HEK293 (cell line): Measurements from ENCODE around the gene VSIR.

Experiments
- CTCF ChIA-PET: fragments of 350-600 bp; formaldehyde crosslinking; extraction: SDS; loops from one replicate; lab custom pipeline; 2021; ENCODE audit warnings: antibody characterized with exemption; lab: Yijun Ruan, JAX
- POLR2A ChIA-PET: fragments of 300-600 bp; formaldehyde crosslinking; extraction: SDS; loops from one replicate; lab custom pipeline; 2020; ENCODE audit warnings: antibody characterized with exemption, inconsistent platforms; lab: Yijun Ruan, JAX
- H3K27ac ChIP-seq: fragments of 200-500 bp; sonication (Bioruptor generic); 2 replicates; pipeline ENCODE4 v1.5.1; 2014; ENCODE audit warnings: low read depth, low read length, control low read depth, inconsistent platforms; ENCODE audit errors: extremely low read depth
- H3K36me3 ChIP-seq, 2 experiments: fragments of 200-500 bp in 1 of 2; sonication (Bioruptor generic) in 1 of 2; 1 replicate in 1 of 2; 2 replicates in 1 of 2; pipeline ENCODE4 v1.5.1; 2014 to 2017; ENCODE audit warnings: inconsistent platforms in 2 of 2, low read length in 2 of 2; ENCODE audit not compliant: control insufficient read depth in 2 of 2, insufficient read depth in 1 of 2
- H3K4me1 ChIP-seq: fragments of 200-500 bp; sonication (Bioruptor generic); 2 replicates; pipeline ENCODE4 v1.5.1; 2014; ENCODE audit warnings: mild to moderate bottlenecking, low read length, inconsistent platforms; ENCODE audit not compliant: control insufficient read depth, insufficient read depth
- H3K4me3 ChIP-seq: 2 replicates; pipeline ENCODE4 v1.5.1; 2011; ENCODE audit warnings: low read depth, mild to moderate bottlenecking, control low read depth, low read length, moderate library complexity
- H3K9me3 ChIP-seq: fragments of 200-500 bp; sonication (Bioruptor generic); 2 replicates; pipeline ENCODE4 v1.5.1; 2014; ENCODE audit warnings: low read depth, low read length, inconsistent platforms; ENCODE audit not compliant: control insufficient read depth, insufficient read depth
- BCL11B ChIP-seq: fragments of 450-650 bp; formaldehyde crosslinking; IDR thresholded peaks from 2 replicates; pipeline ENCODE4 v1.5.1; 2016; ENCODE audit warnings: low read depth, missing biosample characterization, missing genetic modification characterization
- GLIS2 ChIP-seq: fragments of 450-650 bp; formaldehyde crosslinking; IDR thresholded peaks from 2 replicates; pipeline ENCODE4 v1.5.1; 2016; ENCODE audit warnings: missing biosample characterization, missing genetic modification characterization
- HIC1 ChIP-seq: fragments of 450-650 bp; formaldehyde crosslinking; IDR thresholded peaks from 2 replicates; pipeline ENCODE4 v1.5.1; 2016; ENCODE audit warnings: missing biosample characterization, missing genetic modification characterization
- KLF1 ChIP-seq: fragments of 450-650 bp; formaldehyde crosslinking; IDR thresholded peaks from 2 replicates; pipeline ENCODE4 v1.5.1; 2016; ENCODE audit warnings: missing biosample characterization, missing genetic modification characterization
- KLF10 ChIP-seq: fragments of 450-650 bp; IDR thresholded peaks from 2 replicates; pipeline ENCODE4 v1.5.1; 2018; ENCODE audit warnings: missing biosample characterization, mild to moderate bottlenecking, missing genetic modification characterization
- KLF16 ChIP-seq: fragments of 450-650 bp; formaldehyde crosslinking; IDR thresholded peaks from 2 replicates; pipeline ENCODE4 v1.5.1; 2017; ENCODE audit warnings: missing biosample characterization, missing genetic modification characterization
- MEIS1 ChIP-seq: sonication (generic); formaldehyde crosslinking; IDR thresholded peaks from 2 replicates; pipeline ENCODE4 v1.8.1; 2022; ENCODE audit warnings: missing genetic modification reagents, mild to moderate bottlenecking, borderline replicate concordance
- OSR2 ChIP-seq: fragments of 450-650 bp; formaldehyde crosslinking; IDR thresholded peaks from 2 replicates; pipeline ENCODE4 v1.5.1; 2016; ENCODE audit warnings: missing biosample characterization, missing genetic modification characterization
- PRDM6 ChIP-seq: fragments of 450-650 bp; formaldehyde crosslinking; IDR thresholded peaks from 2 replicates; pipeline ENCODE4 v1.5.1; 2017; ENCODE audit warnings: missing biosample characterization, missing genetic modification characterization
- SP3 ChIP-seq: fragments of 450-650 bp; formaldehyde crosslinking; IDR thresholded peaks from 2 replicates; pipeline ENCODE4 v1.5.1; 2016; ENCODE audit warnings: missing biosample characterization, missing genetic modification characterization
- ZBTB26 ChIP-seq: fragments of 450-650 bp; formaldehyde crosslinking; optimal IDR thresholded peaks from 2 replicates; pipeline ENCODE3; 2016; ENCODE audit warnings: missing biosample characterization, mild to moderate bottlenecking, missing genetic modification characterization
- ZBTB48 ChIP-seq: fragments of 450-650 bp; formaldehyde crosslinking; IDR thresholded peaks from 2 replicates; pipeline ENCODE4 v1.5.1; 2016; ENCODE audit warnings: missing biosample characterization, missing genetic modification characterization
- ZBTB8A ChIP-seq: fragments of 450-650 bp; formaldehyde crosslinking; IDR thresholded peaks from 2 replicates; pipeline ENCODE4 v1.5.1; 2016; ENCODE audit warnings: missing biosample characterization, missing genetic modification characterization
- ZNF2 ChIP-seq: fragments of 450-650 bp; formaldehyde crosslinking; IDR thresholded peaks from 2 replicates; pipeline ENCODE4 v1.5.1; 2016; ENCODE audit warnings: missing biosample characterization, missing genetic modification characterization
- ZNF302 ChIP-seq: fragments of 450-650 bp; formaldehyde crosslinking; IDR thresholded peaks from 2 replicates; pipeline ENCODE4 v1.5.1; 2016; ENCODE audit warnings: missing biosample characterization, missing genetic modification characterization, low read depth
- ZNF362 ChIP-seq: fragments of 450-650 bp; formaldehyde crosslinking; IDR thresholded peaks from 2 replicates; pipeline ENCODE4 v1.5.1; 2016; ENCODE audit warnings: missing biosample characterization, missing genetic modification characterization
- ZNF398 ChIP-seq: fragments of 450-650 bp; formaldehyde crosslinking; IDR thresholded peaks from 2 replicates; pipeline ENCODE4 v1.5.1; 2017; ENCODE audit warnings: missing biosample characterization, missing genetic modification characterization
- ZNF585B ChIP-seq: fragments of 450-650 bp; formaldehyde crosslinking; IDR thresholded peaks from 2 replicates; pipeline ENCODE4 v1.5.1; 2016; ENCODE audit warnings: missing biosample characterization, missing genetic modification characterization
- ZNF660 ChIP-seq: fragments of 450-650 bp; IDR thresholded peaks from 2 replicates; pipeline ENCODE4 v1.5.1; 2018; ENCODE audit warnings: missing biosample characterization, mild to moderate bottlenecking, missing genetic modification characterization
- ZNF843 ChIP-seq: fragments of 450-650 bp; formaldehyde crosslinking; IDR thresholded peaks from 2 replicates; pipeline ENCODE4 v1.5.1; 2016; ENCODE audit warnings: missing biosample characterization, missing genetic modification characterization
- ZSCAN30 ChIP-seq: fragments of 450-650 bp; IDR thresholded peaks from 2 replicates; pipeline ENCODE4 v1.5.1; 2018; ENCODE audit warnings: missing biosample characterization, mild to moderate bottlenecking, missing genetic modification characterization, moderate library complexity

VSIR gene

GRCh38 chr10:71755179-71755879 is 18.0 kb downstream of the VSIR start:
- Histone ChIP-seq H3K27ac (no peak overlapping the region), H3K9me3 (no peaks in the 10 kb centered on the region), H3K4me3 (no peak overlapping the region), H3K4me1 (no peaks in the 10 kb centered on the region), H3K36me3 (no peaks in the 10 kb centered on the region)
- TF ChIP-seq ZNF398 (tag by site-specific recombination) (no peak), ZNF362 (tag by site-specific recombination) (no peak), KLF1 (tag by site-specific recombination) (no peak), ZBTB26 (no peak)
- ChIA-PET CTCF (interaction anchor here (0.7 to 1.8 kb wide), 4 partner anchors 9 to 141 kb away, joined by 3 to 4 read pairs (median 3); no protein-coding TSS in a partner anchor), POLR2A (no interaction called here)

- ChIA-PET POLR2A (no interaction called here), CTCF (interaction anchor here (0.7 to 1.8 kb wide), 3 partner anchors 8 to 61 kb away, joined by 3 to 4 read pairs (median 3); no protein-coding TSS in a partner anchor)
- Histone ChIP-seq H3K36me3 (no peaks in the 10 kb centered on the region), H3K4me3 (no peak overlapping the region), H3K9me3 (no peaks in the 10 kb centered on the region), H3K4me1 (no peaks in the 10 kb centered on the region), H3K27ac (no peak overlapping the region)
- TF ChIP-seq KLF16 (tag by site-specific recombination) (no peak), GLIS2 (tag by site-specific recombination) (no peak), ZBTB8A (no peak), KLF10 (tag by site-specific recombination) (no peak), SP3 (no peak), ZNF362 (tag by site-specific recombination) (no peak), ZNF2 (no peak), ZNF843 (tag by site-specific recombination) (no peak), ZSCAN30 (tag by site-specific recombination) (no peak), OSR2 (tag by site-specific recombination) (no peak), ZNF585B (tag by site-specific recombination) (no peak), HIC1 (tag by site-specific recombination) (no peak), ZNF302 (tag by site-specific recombination) (no peak), ZNF660 (no peak), ZBTB48 (no peak), BCL11B (tag by site-specific recombination) (no peak), PRDM6 (tag by site-specific recombination) (no peak), MEIS1 (no peak)
Observed at GRCh38 chr10:71754562-71754961, 18.8 kb downstream of the VSIR start.
